ENCODE measurements around the gene MAML2.

Gene MAML2

DNA sequence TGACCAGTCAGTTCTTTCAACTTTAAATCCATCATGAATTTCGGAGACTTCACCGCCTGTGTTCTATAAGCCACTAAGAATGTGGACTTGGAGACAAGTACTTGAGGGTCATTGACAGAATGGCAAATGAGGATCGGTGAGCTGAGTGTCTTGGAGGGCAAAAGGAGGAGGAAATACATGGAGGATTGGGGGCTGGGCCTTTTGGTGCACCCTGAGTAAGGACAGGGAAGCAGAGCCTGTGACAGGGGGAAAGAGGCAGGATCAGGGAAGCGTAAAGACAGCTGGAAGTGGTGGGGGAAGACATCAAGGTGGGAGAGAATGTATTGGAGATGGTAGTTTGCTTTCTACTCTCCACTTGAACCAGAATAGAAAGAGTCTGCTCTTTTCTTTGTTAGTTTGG, 348.7 kb downstream of the MAML2 start:
- TF ChIP-seq, protein P1, sequence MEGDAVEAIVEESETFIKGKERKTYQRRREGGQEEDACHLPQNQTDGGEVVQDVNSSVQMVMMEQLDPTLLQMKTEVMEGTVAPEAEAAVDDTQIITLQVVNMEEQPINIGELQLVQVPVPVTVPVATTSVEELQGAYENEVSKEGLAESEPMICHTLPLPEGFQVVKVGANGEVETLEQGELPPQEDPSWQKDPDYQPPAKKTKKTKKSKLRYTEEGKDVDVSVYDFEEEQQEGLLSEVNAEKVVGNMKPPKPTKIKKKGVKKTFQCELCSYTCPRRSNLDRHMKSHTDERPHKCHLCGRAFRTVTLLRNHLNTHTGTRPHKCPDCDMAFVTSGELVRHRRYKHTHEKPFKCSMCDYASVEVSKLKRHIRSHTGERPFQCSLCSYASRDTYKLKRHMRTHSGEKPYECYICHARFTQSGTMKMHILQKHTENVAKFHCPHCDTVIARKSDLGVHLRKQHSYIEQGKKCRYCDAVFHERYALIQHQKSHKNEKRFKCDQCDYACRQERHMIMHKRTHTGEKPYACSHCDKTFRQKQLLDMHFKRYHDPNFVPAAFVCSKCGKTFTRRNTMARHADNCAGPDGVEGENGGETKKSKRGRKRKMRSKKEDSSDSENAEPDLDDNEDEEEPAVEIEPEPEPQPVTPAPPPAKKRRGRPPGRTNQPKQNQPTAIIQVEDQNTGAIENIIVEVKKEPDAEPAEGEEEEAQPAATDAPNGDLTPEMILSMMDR (IDR thresholded peaks at IDR 0.05; ENCODE audit: low read depth, low read length): no peak
- DNase-seq (ENCODE audit: extremely low read depth, low read depth): no peak

GRCh38 chr11:95993438-95994298, 349.3 kb downstream of the MAML2 start:
- TF ChIP-seq, protein P1 (IDR thresholded peaks at IDR 0.05; ENCODE audit: low read depth, low read length): no peak
- no peak for DNase-seq (ENCODE audit: extremely low read depth, low read depth)

DNA sequence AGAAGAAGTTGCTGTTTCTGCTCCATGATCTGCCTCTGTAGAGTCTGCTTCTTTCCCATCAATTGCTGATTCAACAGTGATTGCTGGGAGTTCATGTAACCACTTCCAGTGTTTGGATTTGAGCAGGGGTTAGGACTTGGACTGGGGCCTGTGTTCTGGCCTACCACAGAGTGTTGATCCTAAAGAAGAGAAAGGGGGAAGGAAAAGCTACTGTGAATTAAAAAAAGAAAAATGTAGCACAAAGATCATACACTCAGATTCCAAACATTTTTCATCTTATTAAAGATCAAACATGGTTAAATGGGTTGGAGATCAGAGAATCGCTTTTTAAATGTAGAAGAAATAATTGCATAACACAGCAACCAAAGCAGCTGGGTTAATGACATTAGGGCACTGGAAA, 351.4 kb downstream of the MAML2 start:
- TF ChIP-seq, protein P1 (IDR thresholded peaks at IDR 0.05; ENCODE audit: low read depth, low read length): no peak
- no peak for DNase-seq (ENCODE audit: extremely low read depth, low read depth)

- no peak for DNase-seq (ENCODE audit: extremely low read depth, low read depth)
- TF ChIP-seq, protein P1 (IDR thresholded peaks at IDR 0.05; ENCODE audit: low read depth, low read length): no peak
These were observed 351.9 kb downstream of the MAML2 start for GRCh38 chr11:95991101-95991500.

- TF ChIP-seq, protein P1 (IDR thresholded peaks at IDR 0.05; ENCODE audit: low read depth, low read length): no peak
These were observed 353.2 kb downstream of the MAML2 start for GRCh38 chr11:95989780-95990179.

DNA sequence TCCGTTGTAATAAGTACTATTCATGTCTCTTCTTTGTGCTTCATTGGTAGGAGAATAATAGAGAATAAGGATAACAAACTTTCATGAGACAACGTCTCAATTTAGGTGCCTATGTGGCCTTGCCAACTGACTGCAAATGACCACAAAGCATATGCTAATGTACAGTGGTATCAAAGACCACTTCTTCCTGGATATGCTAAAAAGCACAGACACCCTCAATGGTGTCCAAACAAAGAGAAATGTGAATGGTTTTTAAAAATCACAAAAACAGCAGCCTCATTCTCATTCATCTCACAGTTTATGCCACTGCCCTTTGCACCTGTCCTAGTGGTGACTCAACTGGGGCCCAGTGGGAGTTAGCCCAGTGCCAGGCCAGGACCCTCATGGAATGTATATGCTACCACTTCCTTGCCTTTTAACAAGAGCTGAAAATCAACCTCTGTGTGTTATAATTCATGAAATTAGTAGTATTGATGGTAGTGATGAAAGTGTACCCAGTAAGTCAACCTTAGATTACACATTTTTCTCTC, 353.9 kb downstream of the MAML2 start:
- TF ChIP-seq, protein P1 (IDR thresholded peaks at IDR 0.05; ENCODE audit: low read depth, low read length): no peak
- no peak for DNase-seq (ENCODE audit: extremely low read depth, low read depth)

More at GRCh38 chr11:95989780-95990179, 353.2 kb downstream of the MAML2 start:
- DNase-seq (ENCODE audit: extremely low read depth, low read depth): no peak

GRCh38 chr11:95985174-95985808, 357.7 kb downstream of the MAML2 start:
- TF ChIP-seq, protein P1 (IDR thresholded peaks at IDR 0.05; ENCODE audit: low read depth, low read length): no peak

More at GRCh38 chr11:95985174-95985808, 357.7 kb downstream of the MAML2 start:
- no peak for DNase-seq (ENCODE audit: extremely low read depth, low read depth)
